ENCODE data around the gene MTHFS.
A peak's percentile ranks its signal among the peaks of the same experiment; 100 is the strongest.
"Not testable (repeated sequence)": the region's sequence is repeated elsewhere in the genome, so short reads cannot be mapped to it uniquely, and the experiment has no call there.

The MTHFS gene

GRCh38 chr15:79915776-79916501 lies 19.1 kb upstream of the MTHFS start:
- DNase-seq = not testable (repeated sequence)

GRCh38 chr15:79914728-79915127 lies 17.9 kb upstream of the MTHFS start:
- DNase-seq = no peak

DNA sequence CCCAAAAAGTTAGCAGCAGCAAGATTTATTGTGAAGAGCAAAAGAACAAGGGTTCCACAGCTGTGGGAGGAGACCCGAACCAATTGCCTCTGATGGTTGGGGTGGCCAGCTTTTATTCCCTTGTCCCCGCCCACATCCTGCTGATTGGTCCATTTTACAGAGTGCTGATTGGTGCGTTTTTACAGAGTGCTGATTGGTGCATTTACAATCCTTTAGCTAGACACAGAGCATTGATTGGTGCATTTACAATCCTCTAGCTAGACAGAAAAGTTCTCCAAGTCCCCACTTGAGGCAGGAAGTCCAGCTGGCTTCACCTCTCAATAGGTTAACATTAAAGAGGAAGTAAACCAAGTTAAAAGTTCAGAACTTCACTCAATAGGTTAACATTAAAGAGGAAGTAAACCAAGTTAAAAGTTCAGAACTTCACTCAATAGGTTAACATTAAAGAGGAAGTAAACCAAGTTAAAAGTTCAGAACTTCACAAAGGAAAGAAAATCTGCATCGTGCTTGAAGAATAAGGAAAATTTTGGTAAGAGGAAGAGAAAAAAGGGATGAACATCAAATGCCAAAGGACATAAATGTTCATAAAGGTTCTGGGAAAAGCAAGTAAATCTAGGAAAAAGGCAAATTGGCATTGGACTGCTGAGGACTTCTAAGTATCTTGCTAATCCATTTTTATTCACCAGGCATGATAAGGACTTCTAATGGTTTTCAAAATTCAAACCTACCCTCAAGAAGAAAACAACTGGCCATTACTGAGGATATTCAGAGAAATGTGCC lies 12.9 kb upstream of the MTHFS start:
- DNase-seq = not testable (repeated sequence)

DNA sequence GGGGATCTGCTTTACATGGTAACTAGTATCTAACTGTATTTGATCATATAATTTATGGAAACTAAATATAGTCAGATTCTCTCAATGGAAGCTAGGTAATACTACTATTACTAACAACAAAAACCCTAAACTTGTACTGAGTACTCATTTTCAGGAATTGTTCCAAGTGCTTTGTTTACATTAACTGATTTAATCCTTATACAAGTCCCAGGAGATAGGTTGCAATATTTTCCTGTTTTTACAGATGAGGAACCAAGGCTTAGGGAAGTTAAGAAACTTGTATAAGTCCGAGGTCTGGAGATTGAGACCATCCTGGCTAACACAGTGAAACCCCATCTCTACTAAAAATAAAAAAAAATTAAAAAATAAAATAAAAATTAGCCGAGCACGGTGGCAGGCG lies 7.5 kb upstream of the MTHFS start:
- no peak for DNase-seq

DNA sequence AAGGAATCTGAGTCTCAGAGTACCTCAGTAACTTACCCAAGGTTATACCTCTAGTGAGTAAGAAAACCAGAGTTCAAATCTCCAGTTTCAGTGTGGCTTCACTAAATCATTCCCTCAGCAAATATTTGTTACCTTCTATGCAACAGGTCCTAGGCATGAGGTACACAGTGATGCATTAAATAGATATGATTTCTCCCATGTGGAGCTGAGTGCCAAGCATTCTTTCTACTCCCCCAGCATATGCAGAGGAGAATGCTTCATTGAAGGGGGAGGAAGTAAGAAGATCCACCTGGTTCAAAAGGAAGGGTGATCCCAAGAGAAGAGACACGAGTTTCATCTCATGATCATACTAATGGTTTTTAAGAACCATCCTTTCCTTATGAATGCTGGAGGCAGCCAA lies 6.8 kb upstream of the MTHFS start:
- no peak for DNase-seq

GRCh38 chr15:79903144-79903543 lies 6.3 kb upstream of the MTHFS start:
- DNase-seq = no peak

DNA sequence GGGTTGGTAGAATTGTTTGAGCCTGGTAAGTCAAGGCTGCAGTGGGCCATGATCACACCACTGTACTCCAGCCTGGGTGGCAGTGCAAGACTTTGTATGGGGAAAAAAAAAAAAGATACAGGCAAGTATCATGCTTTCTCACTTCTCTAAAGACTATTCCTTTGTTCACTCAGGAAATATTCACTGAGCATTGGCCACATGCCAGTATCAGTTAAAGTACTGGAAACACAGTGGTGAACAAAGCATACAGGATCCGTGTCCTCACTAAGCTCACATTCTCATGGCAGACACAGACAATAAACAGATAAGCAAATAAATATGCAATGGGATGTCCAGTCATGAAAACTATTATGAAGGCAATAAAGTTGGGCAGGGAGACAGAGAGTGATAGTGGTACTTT lies 5.1 kb upstream of the MTHFS start:
- no peak for DNase-seq

GRCh38 chr15:79900818-79901378 lies 4.1 kb upstream of the MTHFS start:
- not testable (repeated sequence) for DNase-seq

GRCh38 chr15:79900087-79900486 lies 3.3 kb upstream of the MTHFS start:
- no peak for DNase-seq

DNA sequence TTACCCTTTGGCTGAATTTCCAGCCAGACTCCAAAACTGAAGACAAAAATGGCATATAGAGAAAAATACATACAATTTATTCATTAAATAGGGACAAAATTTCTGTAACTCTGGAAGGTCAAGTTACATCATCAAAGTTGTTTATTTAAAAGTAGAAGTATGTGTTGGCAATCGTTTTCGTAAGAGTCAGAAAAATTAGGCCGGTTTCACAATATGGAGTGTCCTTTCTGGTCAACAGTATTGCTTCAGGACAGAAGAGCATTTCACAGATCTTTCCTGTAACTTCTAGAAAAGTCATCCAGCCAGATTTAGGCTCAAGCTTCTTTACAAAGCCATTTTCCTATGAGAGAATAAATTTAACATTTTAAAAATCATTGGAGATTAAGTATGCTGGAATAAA lies 2.0 kb upstream of the MTHFS start:
- not testable (repeated sequence) for DNase-seq

- DNase-seq = no peak
These were observed 1.6 kb upstream of the MTHFS start for GRCh38 chr15:79898369-79898768.

GRCh38 chr15:79897701-79898113 lies 893 bp upstream of the MTHFS start:
- peak; percentile 6 for DNase-seq

DNA sequence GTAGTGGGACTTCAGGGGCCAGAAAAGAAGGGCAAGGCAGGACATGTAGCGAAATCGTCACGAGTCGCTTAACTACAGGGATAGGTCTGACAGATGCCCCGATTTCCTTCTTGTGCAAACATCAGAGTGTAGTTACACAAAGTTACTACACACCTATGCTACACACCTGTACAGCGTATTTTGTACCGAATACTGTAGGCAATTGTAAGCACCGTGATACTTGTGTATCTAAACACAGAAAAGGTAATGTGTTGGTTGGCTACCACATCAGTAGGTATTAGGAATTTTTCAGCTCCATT lies 515 bp upstream of the MTHFS start:
- DNase-seq = no peak

DNA sequence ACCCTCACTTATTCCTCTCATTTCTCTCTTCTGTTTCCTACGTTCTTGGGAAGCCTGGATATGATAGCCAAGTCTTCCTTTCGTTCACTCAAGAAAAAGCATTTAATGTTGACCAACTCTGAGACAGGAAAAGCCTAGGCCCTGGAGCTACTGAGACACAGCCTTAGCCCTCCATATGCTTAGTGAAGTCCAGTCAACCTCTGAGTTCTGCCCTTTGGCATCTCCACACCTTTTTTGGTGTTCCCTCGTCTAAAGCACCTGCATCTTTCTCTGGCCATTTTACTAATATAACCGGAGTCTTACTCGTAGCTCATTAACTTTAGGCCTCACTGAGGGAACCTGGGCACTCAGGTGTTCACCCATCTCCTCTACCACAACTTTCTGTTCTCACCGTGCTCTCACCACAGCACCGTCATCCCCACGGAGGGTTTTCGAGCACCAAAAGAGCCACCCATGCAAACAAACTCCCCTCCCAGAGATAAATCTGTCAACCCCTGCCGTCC lies 632 bp downstream of the MTHFS start:
- DNase-seq = no peak

GRCh38 chr15:79887054-79887930 lies 9.5 kb downstream of the MTHFS start:
- no peak for DNase-seq

GRCh38 chr15:79886124-79886523 lies 10.7 kb downstream of the MTHFS start:
- DNase-seq = no peak

- no peak for DNase-seq
These were observed 12.6 kb downstream of the MTHFS start for GRCh38 chr15:79884204-79884596.

GRCh38 chr15:79883579-79884203 lies 13.1 kb downstream of the MTHFS start:
- no peak for DNase-seq

GRCh38 chr15:79881668-79882067 lies 15.1 kb downstream of the MTHFS start:
- no peak for DNase-seq

GRCh38 chr15:79881254-79881653 lies 15.6 kb downstream of the MTHFS start:
- peak; percentile 14 for DNase-seq

DNA sequence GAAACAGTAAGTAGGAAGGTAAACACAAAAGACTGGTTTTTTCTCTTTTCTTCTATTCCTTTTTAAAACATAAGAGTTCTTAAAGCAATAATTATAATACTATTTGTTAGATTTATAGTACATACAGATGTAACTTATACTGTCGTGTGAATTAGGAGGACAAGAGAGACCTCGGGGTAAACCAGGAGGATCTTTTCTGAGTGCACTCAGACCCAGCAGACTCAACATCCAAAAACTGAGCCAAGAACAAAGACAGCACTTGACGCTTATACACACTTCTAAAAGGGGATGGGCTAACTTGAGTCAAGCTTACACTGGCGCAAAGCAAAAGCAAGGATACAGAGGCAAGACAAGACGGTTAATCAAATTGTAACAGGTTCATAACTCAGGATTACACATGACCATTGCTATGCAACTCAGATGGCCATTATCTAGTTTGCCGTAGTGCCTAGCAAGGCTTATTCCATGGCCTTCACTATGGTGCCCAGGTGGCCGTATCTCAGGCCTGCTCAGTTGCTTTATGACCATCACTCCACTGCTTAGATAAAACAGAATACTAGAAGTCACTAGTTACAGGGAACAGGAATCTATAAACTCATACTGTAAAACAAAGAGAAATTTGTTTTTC lies 18.6 kb downstream of the MTHFS start:
- no peak for DNase-seq

GRCh38 chr15:79875213-79875612 lies 21.6 kb downstream of the MTHFS start:
- no peak for DNase-seq
